Suprapubic skin (tissue), 4 donors: ENCODE measurements around the gene CRYBB3.

Source experiments
- CTCF ChIP-seq, 2 donors: fragments of 200-600 bp in 1 of 2; fragments of 450-650 bp in 1 of 2; sonication (generic) in 1 of 2; IDR thresholded peaks; one replicate each; pipeline ENCODE4 v1.5.1; 2016 to 2019; ENCODE audit warnings: antibody characterized with exemption in 2 of 2, mild to moderate bottlenecking in 1 of 2, moderate library complexity in 1 of 2
- EP300 ChIP-seq: sonication (generic); formaldehyde crosslinking; IDR thresholded peaks from one replicate; pipeline ENCODE4 v1.6.1; 2017; ENCODE audit warnings: antibody characterized with exemption
- POLR2A ChIP-seq, 2 donors: fragments of 450-650 bp; IDR thresholded peaks; one replicate each; pipeline ENCODE4 v1.6.1; 2017; ENCODE audit warnings: antibody characterized with exemption in 2 of 2, mild to moderate bottlenecking in 2 of 2, moderate library complexity in 2 of 2
- POLR2AphosphoS5 ChIP-seq, 3 donors: sonication (generic); formaldehyde crosslinking; IDR thresholded peaks; one replicate each; pipeline ENCODE4 v1.6.1; 2017; ENCODE audit warnings: antibody characterized with exemption in 3 of 3

GRCh38 chr22:25187469-25187868 is 12.2 kb upstream of the CRYBB3 start:
- no peak for TF ChIP-seq POLR2A (IDR thresholded peaks at IDR 0.05)
- TF ChIP-seq EP300, result no peak
- no peak for TF ChIP-seq CTCF (IDR thresholded peaks at IDR 0.05)
- no peak for TF ChIP-seq POLR2AphosphoS5 (IDR thresholded peaks at IDR 0.05)
